HG03439 (cell line): ENCODE data around the gene KRTAP13-4.

ENCODE experiments used
- ATAC-seq: cut with Tn5 transposase; IDR thresholded peaks from one replicate; pipeline ENCODE4 v1.9.1; 2021; ENCODE audit warnings: mild to moderate bottlenecking, moderate library complexity; ENCODE audit not compliant: unreplicated experiment

Gene KRTAP13-4

DNA sequence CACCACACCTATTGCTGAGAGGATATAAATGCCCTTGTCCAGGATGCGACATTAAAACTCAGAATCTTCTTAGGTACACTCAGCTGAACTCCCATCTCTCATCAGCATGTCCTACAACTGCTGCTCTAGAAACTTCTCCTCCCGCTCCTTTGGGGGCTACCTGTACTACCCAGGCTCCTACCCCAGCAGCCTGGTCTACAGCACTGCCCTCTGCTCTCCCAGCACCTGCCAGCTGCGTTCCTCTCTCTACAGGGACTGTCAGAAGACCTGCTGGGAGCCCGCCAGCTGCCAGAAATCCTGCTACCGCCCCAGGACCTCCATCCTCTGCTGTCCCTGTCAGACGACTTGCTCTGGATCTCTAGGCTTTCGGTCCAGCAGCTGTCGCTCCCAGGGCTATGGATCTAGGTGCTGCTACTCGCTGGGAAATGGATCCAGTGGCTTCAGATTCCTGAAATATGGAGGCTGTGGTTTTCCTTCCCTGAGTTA is at the start of gene KRTAP13-4:
Gene KRTAP13-4 (plus strand): TSS at position 51 of the 486 bp plus-strand sequence. CDS start 56 bp downstream, at position 107.
- no peak for ATAC-seq

- ATAC-seq = no peak
Measured at GRCh38 chr21:30382201-30382600, 47.8 kb upstream of the KRTAP13-4 start.

- ATAC-seq = no peak
Measured at GRCh38 chr21:30391492-30392025, 38.5 kb upstream of the KRTAP13-4 start.

DNA sequence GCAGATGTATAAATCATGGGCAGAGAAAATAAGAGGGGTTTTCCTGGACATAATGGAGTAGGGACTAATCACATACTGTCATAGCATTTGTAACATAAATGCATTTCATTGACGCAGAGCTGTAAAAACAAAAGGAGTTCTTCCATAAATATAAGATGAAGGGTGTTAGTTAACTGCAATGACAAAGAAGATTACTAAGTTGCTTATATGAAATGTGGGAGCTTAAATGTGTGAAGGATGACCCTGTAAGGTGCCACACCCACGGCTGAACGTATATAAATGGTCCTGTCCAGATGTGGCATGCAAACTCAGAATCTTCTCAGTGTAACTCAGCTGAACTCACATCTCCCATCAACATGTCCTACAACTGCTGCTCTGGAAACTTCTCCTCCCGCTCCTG is 34.3 kb upstream of the KRTAP13-4 start, which contains the start of gene KRTAP13-1:
Gene KRTAP13-1 (plus strand): TSS at position 301 of the 400 bp plus-strand sequence. CDS start 56 bp downstream, at position 357.
- ATAC-seq = no peak

- no peak for ATAC-seq
Measured at GRCh38 chr21:30408782-30409494, 21.1 kb upstream of the KRTAP13-4 start.

- ATAC-seq = no peak
Measured at GRCh38 chr21:30415993-30416392, 14.0 kb upstream of the KRTAP13-4 start.

DNA sequence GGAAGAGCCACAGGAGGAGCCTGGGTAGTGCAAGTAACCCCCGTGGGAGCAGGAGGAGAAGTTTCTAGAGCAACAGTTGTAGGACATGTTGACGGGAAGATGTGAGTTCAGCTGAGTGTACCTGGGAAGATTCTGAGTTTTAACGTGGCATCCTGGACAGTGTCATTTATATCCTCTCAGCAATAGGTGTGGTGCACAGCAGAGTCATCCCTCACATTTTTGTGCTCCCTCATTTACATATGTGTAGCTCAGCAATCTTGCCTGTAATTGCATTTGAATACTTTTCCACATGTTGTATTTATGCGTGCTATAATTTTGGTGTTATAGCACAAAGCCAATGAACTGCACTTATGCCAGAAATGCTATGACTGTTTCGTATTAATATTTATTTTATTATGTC is 4.2 kb upstream of the KRTAP13-4 start, which contains the start of gene KRTAP13-3:
Gene KRTAP13-3 (minus strand): TSS at position 101 of the 400 bp plus-strand sequence. CDS start 14 bp downstream, at position 87.
- ATAC-seq = no peak

DNA sequence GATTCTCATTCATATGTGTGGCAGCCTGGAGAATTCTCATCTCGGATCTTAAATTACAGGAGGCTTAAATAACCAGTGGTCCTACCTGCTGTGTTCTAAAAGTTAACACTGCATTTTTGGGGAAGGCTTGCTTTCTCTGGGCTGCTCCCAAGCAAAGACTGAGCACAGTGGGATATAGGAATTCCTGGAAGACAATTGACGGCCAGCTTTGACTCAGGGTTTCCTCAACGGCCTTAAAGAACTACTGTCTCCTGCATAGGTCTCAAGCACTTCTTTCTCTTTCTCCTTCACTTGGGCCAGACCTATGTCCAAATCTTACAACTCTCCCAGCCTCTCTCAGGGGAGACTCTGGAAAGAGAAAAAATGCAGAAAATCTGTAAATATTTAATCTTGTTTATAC is 3.3 kb upstream of the KRTAP13-4 start:
- no peak for ATAC-seq

GRCh38 chr21:30434033-30434631 is 4.1 kb downstream of the KRTAP13-4 start:
- no peak for ATAC-seq

DNA sequence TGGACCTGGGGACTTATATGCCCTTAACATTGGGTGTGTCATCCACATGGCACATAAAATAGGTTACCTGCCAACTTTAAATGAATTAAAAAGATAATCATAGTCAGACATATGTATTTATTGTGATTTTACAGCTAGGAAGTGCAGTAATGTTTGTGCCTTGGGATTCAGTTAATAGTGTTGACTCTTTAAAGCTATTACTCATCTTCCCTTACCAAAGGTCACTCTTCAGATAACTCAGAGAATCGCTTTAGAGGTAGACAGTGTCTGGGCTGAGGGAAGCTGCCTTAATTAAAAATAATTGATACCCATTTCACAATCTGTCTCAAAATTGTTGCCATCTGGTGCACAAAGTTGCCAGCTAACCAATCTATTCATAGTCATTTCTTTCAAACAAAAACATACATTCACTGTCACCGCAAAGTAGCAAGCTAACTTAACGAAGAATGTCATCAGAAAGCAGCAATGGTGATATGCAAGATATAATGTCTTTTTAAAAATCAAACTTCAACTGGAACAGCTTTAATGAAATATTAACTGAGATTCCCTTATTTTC is 7.1 kb downstream of the KRTAP13-4 start:
- ATAC-seq = no peak

DNA sequence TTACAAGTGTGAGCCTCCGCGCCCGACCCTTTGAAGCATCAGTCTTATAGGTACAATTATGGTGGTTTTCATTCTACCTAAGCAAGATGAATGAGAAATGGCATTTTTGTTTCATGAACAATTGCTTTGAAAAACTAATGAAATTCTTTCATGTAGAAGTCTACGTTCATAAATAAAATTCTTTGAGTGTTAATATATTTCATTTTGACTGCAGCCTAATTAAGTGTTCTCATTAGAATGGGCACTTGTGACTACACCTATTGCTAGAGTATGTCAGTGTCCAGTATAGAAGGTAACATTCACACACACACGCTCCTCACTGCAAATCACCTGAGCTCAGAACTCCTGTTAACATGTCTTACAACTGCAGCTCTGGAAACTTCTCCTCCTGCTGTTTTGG is 10.0 kb downstream of the KRTAP13-4 start, which contains the start of gene KRTAP15-1:
Gene KRTAP15-1 (plus strand): TSS at position 301 of the 400 bp plus-strand sequence. CDS start 53 bp downstream, at position 354.
- ATAC-seq = no peak

GRCh38 chr21:30443226-30443625 is 13.2 kb downstream of the KRTAP13-4 start:
- ATAC-seq = no peak

DNA sequence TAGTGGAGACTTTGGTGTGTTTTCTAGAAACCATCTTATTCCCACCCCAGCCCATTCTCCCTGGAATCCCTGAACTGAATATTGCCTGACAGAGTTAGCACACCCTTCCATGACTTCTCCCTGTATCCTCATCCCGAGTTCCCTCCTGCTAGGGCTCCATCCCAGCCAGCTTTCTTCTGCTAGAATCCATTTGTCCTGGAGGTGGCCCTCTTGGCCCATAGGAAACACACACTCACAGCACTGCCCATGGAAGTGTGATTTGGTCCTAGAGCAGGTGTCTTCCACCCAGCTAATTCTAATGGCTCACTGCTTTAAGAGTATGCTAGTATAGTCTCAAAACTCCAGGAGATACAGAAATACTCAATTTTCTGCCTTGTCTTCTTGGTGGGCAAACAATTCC is 14.2 kb downstream of the KRTAP13-4 start:
- ATAC-seq = no peak

GRCh38 chr21:30447056-30447455 is 17.0 kb downstream of the KRTAP13-4 start:
- no peak for ATAC-seq

DNA sequence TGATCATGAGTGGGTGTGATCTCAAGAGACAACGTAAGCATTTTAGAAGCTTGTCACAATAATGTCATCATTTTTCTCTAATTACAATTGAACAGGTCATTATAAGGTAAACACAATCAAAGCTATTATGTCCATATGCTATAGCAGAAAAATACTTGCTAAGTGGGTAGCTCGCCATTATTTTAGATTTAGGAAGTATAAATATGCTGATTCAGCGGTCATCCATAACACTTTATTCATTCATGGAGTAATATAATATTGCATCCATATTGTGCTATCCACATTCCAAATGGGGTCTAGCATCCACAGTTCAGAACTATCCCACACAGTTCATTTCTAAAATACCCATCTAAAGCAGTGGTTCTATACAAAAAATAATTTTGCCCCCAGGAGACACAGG is 18.5 kb downstream of the KRTAP13-4 start:
- no peak for ATAC-seq

- ATAC-seq = no peak
Measured at GRCh38 chr21:30463713-30464112, 33.7 kb downstream of the KRTAP13-4 start.

DNA sequence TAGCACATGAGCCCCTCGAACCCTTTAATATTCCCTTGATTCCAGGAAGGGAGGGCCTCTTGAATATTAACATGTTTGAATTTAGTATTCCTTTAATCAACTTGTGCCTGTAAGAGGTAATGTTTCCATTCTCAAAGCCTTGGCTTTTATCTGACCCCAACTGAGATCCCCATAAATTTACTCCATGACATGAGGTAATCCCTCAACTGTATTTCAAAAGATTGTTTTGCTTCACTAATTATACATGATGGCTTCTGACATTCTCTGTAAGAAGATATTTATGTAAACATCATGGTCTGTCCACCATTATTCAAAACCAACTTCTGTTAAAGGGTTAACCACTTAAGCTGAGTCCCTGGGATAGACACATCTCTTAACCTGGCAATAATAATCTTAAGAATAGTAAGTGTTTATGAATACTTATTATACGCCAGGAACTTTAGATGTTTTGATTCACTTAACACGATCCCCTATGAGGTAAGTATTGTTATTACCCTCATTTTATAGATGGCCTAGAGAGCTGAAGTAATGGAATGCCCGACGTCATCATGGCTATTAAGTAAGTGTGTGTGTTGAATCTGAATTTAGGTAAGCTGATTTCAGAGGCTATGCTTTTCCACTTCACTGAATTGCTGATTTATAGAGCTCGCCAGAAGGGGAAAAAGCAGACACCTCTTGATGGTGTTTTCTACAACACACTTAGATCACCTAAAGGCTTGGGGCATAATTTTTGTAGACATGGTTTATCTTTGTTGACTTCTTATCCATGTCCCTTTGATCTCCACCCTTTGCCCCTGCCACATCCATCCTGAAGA is 39.1 kb downstream of the KRTAP13-4 start:
- no peak for ATAC-seq

GRCh38 chr21:30478004-30478403 is 48.0 kb downstream of the KRTAP13-4 start:
- ATAC-seq = no peak

GRCh38 chr21:30479259-30479658 is 49.2 kb downstream of the KRTAP13-4 start:
- ATAC-seq = no peak

- ATAC-seq = no peak
Measured at GRCh38 chr21:30480145-30480544, 50.1 kb downstream of the KRTAP13-4 start, which contains the start of gene KRTAP19-1. Gene KRTAP19-1, minus strand, starts transcription at chr21:30480367. Its CDS starts 50 bp downstream, at chr21:30480317.
